ENCODE data around the gene INO80.

Gene INO80

DNA sequence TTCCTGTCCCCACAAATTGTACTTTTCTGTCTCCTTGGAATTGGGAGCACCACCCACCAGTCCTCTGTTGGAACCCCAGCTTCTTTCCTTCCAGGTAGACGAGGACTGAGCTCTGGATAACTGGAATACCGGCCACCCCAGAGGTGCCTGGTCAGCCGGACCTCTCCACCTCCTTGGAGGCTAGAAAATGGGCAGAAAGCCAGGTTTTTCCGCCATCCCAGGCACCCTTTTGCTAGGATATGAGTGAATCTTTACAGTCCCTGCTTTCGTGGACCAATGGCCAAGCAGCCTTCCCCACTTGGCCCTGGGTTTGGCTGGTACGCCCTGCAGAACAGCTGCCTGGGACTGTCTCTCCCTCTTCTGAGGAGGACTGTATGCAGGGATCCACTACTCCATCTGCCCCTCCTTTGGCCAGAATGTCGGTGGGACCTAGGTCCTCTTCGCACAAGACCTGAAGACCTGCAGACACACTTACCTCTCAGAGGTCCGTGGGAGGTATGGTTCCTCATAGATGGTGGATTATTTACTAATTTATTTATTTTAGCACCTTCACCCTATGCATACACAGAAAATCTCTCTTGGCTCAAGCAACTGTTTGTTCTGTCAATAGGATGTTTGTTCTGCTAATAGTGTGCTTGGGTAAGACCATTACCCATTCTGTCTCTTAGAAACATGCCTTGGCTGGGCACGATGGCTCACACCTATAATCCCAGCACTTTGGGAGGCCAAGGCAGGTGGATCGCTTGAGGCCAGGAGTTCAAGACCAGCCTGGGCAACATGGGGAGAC lies 171.4 kb downstream of the INO80 start:
- no peak for DNase-seq (ENCODE audit: low read depth)

DNA sequence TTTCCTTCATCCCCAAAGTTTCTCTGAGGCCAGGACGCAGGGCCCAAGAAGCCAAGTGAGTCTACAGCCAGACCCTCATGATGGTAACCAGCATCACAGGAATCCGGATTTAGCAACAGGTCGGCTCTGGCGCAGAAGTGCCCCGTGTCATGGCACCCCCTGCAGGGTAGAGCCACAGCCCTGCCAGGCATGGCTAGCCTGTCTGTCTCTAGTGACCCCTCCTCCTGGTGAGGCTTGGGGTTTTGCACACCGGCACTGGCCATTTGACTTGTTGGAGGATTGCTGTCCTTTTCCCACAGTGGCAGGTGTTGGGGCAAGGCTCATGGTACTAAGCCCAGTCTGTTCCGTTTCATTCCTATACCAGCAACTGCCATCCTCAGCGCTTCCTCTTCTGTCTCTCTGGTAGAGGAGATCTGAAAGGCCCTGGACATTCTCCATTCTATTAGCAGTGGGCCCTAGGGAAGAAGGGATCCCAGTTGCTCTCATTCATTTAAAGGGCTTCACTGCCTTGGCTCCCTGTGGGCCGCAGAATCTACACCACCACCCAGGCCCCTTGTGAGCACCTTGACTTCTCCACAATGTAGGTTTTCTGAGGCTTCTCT lies 172.2 kb downstream of the INO80 start:
- no peak for DNase-seq (ENCODE audit: low read depth)

DNA sequence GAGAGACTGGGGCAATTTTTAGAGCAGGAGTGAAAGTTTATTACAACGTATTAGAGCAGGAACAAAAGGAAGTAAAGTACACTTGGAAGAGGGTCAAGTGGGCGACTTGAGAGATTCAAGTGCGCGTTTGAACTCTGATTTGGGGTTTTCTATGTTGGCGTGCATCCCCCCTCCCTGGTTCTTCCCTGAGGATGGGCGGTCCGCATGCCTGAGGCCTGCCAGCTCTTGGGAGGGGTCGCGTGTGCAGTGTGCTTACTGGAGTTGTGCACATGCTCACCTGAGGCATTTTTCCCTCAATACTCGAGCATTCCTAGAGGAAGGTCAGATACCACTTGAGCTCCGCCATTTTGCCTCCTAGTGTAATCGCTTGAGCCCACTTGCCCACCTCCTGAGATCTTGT lies 173.2 kb downstream of the INO80 start:
- no peak for DNase-seq (ENCODE audit: low read depth)

DNA sequence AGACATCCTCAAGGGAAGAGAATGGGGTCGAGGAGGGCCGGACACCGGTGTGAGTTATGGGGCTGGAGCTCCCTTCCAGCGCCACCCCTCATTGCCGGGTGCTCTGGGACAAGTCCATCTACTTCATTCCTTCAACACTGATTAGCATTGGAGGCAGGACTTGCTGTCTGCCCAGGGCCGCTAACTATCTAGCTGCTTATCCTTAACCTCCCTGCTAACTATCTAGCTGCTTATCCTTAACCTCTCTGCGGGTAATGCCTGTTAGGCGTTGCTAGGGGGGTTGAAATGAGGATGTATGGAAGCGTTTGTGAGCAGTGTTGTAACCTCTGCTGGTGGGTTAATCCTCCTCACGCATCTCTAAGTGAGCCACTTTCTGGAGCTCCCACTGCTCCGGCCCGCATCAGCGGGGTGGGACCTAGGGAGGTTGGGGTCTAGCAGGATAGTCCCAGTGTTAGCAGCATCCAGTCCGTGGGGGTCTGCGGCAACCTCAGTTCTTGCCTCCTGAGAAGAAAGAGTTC lies 173.7 kb downstream of the INO80 start:
- no peak for DNase-seq (ENCODE audit: low read depth)

DNA sequence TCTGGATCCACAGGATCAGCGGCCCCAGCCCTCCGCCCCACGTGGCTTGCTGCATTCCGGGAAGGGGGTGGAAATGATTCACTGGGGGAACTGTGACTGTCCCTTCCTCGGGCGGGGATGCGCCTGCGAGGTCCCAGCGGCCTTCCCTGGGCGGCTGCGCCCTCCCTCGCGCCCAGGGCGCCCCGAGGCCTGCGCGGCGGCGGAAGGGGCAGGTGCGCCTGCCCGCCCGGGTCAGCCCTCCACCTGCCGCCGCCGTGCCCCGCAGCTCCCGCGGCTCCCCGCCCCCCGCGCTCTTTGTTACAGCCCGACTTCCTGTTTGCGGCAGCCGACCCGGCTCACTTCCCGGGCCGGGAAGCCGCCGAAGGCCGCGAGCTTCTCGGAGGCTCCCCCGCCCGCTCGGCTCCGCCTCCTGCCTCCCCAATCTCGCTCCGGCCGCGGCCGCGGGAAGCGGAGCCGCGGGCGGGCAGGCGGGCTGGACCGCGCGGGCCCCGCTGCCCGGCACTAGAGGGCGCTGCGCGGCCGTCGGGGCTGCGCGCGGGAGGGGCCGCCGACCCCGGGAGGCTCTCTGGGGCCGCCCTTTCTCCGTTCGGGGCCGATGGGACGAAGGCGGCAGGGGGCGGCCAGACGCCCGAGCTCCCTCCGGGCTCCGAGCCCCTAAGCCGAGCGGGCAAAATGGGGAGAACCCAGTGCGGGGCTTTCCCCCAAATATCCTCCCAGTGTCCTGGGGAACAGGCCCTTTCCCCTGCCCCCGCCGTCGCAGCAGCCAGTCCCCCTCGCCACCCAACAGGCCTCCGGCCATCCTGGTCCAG lies 174.3 kb downstream of the INO80 start:
- peak; percentile 54 for DNase-seq (ENCODE audit: low read depth)

DNA sequence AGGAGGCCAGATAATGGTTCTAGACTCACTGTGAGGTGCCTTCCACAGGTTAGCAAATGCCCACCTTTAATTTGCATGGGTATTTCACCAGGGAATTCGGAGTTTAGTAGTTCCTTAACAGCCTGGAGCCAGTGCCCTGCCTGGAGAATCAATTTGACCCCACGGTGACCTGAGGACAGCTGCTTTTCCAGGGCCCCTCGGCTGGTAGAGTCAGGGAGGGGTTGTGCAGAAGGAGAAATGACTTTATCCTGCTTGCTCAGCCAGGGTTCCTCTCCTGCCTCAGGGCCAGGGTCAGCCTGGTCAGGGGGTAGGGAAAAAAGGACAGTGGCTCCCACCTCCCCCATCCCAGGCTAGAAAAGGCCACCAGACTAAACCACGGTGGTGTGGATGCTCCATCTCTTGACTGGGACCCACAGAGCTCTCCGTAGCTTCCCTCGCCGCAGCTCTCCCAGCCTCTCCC lies 175.0 kb downstream of the INO80 start:
- DNase-seq (ENCODE audit: low read depth), result no peak

DNA sequence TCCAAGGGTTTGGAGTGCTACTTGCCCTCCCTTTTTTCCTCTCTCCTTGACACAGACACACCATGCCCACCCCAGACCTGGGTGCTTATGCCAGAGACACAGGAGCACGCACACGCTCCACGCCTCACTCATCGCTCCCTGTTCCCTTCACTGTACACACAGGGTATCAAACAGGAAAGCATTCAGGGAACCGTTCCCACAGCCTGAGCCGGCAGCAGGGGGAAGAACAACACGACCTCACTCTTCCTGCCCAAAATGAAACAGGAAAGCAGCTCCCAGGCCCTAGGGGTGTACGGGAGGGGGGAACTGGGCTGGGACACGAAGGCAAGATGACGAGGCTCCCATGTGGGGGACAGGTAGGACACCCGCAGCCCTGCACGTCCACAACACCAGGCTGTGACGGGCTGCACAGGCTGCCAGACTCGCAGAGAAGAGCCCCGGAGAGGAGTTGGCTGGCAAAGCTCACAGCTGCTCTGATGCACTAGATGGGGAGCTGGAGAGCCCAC lies 175.7 kb downstream of the INO80 start:
- no peak for DNase-seq (ENCODE audit: low read depth)

DNA sequence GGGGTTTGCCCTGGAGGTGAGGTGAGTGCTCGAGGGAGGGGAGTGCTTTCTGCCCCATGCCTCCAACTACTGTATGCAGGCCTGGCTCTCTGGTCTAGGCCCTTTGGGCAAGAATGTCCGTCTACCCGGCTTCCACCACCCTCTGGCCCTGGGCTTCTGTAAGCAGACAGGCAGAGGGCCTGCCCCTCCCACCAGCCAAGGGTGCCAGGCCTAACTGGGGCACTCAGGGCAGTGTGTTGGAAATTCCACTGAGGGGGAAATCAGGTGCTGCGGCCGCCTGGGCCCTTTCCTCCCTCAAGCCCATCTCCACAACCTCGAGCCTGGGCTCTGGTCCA lies 177.6 kb downstream of the INO80 start:
- no peak for DNase-seq (ENCODE audit: low read depth)

DNA sequence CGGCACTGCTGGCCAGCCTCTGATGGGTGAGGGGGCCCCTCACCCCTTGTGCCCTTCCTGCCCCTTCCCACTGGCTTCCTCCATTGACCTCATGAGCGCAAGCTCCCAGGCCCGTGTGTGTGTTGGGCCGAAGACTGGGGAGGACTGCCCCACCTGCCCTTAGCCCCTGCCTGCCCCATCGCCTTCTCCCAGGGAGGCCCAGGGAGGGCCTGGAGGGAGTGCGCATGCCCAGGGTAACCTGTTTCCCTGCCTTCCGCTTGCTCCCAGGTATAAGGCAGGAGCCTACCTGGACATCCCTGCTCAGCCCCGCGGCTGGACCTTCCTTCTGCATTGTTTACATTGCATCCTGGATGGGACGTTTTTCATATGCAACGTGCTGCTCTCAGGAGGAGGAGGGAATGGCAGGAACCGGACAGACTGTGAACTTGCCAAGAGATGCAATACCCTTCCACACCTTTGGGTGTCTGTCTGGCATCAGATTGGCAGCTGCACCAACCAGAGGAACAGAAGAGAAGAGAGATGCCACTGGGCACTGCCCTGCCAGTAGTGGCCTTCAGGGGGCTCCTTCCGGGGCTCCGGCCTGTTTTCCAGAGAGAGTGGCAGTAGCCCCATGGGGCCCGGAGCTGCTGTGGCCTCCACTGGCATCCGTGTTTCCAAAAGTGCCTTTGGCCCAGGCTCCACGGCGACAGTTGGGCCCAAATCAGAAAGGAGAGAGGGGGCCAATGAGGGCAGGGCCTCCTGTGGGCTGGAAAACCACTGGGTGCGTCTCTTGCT lies 178.1 kb downstream of the INO80 start:
- no peak for DNase-seq (ENCODE audit: low read depth)

DNA sequence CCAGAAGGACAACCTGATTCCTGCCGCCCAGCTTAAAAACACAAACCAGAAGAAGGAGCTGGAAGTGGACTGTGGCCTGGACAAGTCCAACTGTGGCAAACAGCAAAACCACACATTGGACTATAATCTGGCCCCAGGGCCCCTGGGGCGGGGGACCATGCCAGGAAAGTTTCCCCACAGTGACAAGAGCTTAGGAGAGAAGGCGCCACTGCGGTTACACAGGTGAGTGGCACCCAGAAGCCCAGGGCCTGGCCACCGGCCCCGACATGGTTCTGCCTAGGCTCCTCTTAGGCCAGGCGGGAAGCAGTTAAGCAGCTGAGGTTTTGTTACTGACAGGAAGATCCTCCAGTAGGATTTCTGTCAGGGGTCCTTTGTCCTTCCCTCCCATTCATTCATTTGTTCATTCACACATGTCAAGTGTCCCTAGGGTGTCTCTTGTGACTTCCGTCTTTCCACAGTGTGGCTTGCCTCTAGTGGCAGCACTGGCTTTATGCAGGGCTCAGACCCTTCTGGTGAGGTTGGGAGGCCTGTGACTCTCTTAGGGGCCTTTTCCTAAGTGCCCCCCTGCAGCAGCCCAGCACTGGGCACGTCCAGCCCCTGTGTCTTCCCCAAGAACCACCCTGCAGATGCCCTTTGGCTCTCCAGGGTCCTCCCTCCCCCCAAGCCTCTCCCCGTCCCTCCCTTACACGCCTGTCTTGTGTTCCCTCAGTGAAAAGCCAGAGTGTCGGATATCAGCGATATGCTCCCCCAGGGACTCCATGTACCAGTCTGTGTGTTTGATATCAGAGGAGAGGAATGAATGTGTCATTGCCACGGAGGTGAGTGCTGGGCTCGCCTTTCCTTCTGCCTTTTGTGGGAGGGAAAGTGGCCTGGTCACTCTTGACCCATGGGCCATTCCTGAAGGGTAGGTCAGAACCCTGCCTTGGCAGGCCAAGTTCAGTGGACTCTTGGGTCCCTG lies 179.1 kb downstream of the INO80 start:
- DNase-seq (ENCODE audit: low read depth), result no peak

DNA sequence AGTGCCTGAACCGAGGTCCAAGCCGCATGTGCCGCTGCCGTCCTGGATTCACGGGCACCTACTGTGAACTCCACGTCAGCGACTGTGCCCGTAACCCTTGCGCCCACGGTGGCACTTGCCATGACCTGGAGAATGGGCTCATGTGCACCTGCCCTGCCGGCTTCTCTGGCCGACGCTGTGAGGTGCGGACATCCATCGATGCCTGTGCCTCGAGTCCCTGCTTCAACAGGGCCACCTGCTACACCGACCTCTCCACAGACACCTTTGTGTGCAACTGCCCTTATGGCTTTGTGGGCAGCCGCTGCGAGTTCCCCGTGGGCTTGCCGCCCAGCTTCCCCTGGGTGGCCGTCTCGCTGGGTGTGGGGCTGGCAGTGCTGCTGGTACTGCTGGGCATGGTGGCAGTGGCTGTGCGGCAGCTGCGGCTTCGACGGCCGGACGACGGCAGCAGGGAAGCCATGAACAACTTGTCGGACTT lies 179.8 kb downstream of the INO80 start:
- no peak for DNase-seq (ENCODE audit: low read depth)

DNA sequence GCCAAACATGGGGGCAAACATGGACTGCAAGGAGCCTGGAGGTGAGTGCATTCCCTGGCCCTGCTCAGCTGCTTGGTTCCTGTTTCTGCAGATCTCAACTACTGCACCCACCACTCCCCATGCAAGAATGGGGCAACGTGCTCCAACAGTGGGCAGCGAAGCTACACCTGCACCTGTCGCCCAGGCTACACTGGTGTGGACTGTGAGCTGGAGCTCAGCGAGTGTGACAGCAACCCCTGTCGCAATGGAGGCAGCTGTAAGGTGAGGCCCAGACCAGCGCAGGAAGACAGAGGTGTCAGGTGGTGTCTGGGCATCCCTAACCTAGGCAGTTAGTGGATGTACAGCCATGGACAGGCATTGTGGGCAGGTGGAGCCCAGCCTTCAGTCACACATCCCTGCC lies 181.6 kb downstream of the INO80 start:
- DNase-seq (ENCODE audit: low read depth), result no peak

DNA sequence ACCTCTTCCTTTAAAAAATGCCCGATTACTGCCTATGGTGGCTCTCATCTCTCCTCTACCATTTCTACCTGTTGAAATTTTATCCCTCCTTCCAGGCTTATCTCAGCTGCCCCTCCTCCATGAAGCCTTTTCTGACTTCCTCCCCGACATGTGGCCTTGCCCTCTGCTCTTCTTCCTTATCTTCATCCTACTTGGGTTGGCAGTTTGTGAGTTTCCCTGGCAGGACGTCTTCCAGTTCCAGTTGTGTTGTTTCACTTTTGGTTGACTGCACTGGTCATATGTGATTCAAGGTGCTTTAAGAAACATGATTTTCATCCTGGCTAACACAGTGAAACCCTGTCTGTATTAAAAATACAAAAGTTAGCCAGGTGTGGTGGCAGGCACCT lies 182.6 kb downstream of the INO80 start:
- no peak for DNase-seq (ENCODE audit: low read depth)

DNA sequence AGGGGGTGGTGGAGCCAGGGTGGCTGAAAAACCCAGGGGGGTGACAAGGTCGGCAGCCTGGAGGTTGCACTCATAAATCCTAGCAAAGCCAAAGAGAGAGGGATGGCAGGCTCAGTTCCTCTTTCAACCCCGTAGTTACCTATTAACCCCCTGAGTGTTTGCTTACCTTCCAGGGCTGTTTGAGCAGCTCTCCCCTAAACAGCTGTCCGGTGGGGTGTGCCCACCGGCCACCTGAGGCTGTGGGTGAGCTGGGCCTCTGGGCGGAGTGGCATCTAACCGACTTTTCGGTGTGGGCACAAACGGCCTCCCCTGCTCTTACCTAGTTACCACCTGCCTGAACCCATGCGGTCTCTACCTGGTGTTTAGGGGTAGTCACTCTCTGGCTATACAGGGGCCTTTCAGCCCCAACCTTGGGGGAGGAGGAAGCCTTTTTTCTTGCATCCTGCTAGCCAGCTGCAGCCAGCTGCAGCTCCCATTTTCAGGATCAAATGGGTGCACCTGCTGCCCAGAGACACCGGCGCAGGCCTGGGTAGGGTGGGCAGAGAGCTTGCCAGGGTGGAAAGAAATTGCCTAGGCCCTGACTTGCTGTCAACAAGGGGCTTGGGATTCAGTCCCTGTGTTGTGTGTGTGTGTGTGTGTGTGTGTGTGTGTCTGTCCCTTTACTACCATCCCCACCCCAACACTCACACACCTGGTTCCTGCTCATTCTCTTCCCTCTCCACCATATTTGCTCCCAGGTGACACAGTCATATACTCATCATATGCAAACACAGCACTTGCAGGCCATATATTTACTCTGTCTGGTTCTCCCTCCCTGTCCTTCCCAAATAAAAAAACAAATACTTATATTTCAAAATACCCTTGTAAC lies 183.2 kb downstream of the INO80 start:
- DNase-seq (ENCODE audit: low read depth), result no peak

DNA sequence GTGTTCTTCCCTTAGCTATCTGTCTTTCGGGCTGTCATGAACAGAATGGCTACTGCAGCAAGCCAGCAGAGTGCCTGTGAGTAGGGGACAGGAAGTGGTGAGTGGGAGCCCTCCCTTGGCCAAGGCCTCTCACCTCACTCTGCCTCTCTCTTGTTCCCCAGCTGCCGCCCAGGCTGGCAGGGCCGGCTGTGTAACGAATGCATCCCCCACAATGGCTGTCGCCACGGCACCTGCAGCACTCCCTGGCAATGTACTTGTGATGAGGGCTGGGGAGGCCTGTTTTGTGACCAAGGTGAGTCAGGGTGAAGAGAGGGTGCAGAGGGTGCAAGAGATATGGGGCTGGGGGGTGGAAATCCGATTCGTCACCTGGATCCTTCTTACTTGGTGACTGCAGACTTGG lies 183.9 kb downstream of the INO80 start:
- no peak for DNase-seq (ENCODE audit: low read depth)

DNA sequence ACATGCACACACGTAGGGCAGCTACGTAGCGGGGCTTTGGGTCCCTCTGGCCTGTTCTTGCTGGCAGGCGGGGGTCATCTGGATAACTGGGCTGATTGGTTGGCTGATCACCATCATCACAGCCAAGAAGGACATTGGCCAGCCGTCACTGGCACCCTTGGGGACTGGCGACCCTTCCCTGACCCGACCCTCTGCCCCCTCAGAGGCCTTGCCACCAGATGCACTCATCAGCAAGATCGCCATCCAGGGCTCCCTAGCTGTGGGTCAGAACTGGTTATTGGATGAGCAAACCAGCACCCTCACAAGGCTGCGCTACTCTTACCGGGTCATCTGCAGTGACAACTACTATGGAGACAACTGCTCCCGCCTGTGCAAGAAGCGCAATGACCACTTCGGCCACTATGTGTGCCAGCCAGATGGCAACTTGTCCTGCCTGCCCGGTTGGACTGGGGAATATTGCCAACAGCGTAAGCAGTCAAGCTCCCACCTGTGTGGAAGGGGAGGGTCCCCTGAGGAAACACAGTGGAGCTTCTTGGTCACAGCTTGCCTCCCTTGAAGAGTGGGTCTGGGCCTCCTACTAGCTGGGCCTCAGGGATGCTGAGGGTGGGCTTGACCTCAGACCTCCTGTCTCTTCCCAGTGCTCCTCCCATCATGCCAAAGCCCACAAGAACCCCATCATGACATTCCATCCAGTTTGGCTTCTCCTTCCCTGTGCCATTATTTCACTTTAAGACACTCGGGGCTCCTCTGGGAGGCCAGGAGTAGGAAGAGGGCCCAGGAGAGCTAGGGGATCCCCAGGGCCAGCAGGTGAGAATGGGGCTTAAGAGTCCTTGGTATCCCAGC lies 184.6 kb downstream of the INO80 start:
- no peak for DNase-seq (ENCODE audit: low read depth)

DNA sequence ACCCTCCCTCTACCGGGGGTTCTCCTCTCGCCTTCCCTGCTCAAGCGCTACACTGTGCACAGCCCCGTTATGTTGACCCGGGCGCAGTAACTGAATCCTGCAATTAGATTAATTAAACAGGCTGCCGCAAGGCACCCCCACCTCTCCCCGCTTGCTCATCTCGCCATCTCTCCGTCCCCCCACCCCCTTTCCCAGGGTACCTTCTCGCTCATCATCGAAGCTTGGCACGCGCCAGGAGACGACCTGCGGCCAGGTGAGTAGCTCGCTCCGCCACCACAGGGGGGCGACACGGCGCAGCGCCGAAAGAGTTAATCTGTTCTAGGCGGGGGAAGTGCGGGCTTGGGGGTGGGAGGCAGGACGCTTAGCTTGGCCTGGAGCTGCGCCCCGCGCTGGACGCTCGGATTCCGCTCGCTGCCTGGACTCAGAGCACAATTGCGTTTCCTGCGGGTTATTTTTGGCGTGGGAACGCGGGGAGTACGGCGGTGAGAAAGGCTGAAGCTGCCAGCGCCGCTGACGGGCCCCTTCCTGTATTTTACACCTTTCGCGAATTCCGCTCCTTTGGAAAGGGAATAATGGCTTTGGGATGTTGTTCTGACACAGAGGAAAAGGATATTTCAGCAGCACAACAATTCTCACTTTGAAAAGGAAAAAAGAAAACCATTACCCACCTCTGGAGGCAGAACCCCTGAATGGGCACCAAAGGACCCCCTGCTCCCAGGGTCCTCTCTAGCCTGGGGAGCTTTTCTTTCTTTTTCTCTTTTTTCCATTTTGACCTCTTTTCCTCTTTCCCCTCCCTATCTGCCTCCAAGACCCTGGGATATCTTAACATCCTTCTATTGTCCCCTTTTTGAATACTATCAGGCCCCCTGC lies 185.4 kb downstream of the INO80 start:
- DNase-seq (ENCODE audit: low read depth), result no peak
